Natural killer cell treated with Interleukin-12 subunit alpha and Interleukin-12 subunit beta and Interleukin-15 and Interleukin-18, amount 100 ng/mL, for 72 hours (primary cell): Measurements from ENCODE around the gene SMARCA2. TPM values are rescaled to one million over a fixed set of nuclear protein-coding genes. Genes with fewer than 3 reads are reported as not detected.
A peak's percentile ranks its signal among the peaks of the same experiment; 100 is the strongest.

Experiments used
- ATAC-seq, 2 donors: fragments of 150-1000 bp; cut with Tn5 transposase in 1 of 2; sonication (Bioruptor Pico), chemical (Tn5 transposase) in 1 of 2; 2 replicates each; pipeline ENCODE4 v1.10.0; 2021
- DNase-seq: peaks from one replicate; pipeline ENCODE4 v3.0.0; 2022; ENCODE audit warnings: low spot score
- H3K27ac Mint-ChIP-seq, 2 donors: 1 replicate in 1 of 2; 2 replicates in 1 of 2; pipeline ENCODE4 v1.8.0; 2022; ENCODE audit warnings: mixed read lengths in 2 of 2, mild to moderate bottlenecking in 1 of 2, moderate library complexity in 1 of 2
- H3K27me3 Mint-ChIP-seq, 2 donors: 1 replicate in 1 of 2; 2 replicates in 1 of 2; pipeline ENCODE4 v1.8.0; 2022; ENCODE audit warnings: mixed read lengths in 2 of 2
- H3K36me3 Mint-ChIP-seq: one replicate; pipeline ENCODE4 v1.8.0; 2022; ENCODE audit warnings: mixed read lengths
- H3K4me1 Mint-ChIP-seq, 2 donors: 1 replicate in 1 of 2; 2 replicates in 1 of 2; pipeline ENCODE4 v1.8.0; 2022; ENCODE audit warnings: low read depth in 2 of 2, mixed read lengths in 2 of 2, mild to moderate bottlenecking in 1 of 2
- H3K4me3 Mint-ChIP-seq: one replicate; pipeline ENCODE4 v1.8.0; 2022; ENCODE audit warnings: mixed read lengths
- H3K9me3 Mint-ChIP-seq: 2 replicates; pipeline ENCODE4 v1.8.0; 2022; ENCODE audit warnings: mixed read lengths
- total RNA-seq, 2 donors: library from RNA; stranded (reverse); gene quantifications; one replicate each; pipeline ENCODE4 v1.2.3, GENCODE V29; 2022

Gene SMARCA2
- total RNA-seq, 2 donors from 2014 or later: 124 to 174 TPM

DNA sequence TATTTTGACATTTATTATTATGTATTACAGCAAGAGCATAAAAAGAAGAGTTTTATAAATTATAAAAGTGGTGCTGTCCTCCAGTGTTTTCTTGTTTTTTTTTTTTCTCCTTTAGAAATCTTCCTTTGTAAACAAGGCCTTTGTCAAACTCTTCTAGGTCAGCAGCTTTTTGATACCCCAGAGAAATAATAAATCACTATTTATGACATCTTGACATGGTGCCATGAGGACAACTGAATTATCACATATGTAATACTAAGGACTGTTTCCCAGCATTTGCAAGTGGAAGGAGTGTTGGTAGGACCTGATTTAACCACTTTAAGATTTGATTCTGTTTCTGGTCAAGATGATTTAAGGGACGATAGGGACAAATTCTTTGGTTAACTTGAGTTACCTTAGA, 4.6 kb downstream of the SMARCA2 start:
- H3K36me3 Mint-ChIP-seq: no peaks in the 10 kb centered on the region
- no peaks in the 10 kb centered on the region for H3K27me3 Mint-ChIP-seq
- peak overlapping the region; percentile 96 to 97 for H3K27ac Mint-ChIP-seq
- no peaks in the 10 kb centered on the region for H3K9me3 Mint-ChIP-seq
- DNase-seq (no peak), ATAC-seq (no peak)
- H3K4me3 Mint-ChIP-seq: peak overlapping the region; percentile 99
- H3K4me1 Mint-ChIP-seq: peaks cover 57 to 61% of the 10 kb centered on the region in 2 donors

DNA sequence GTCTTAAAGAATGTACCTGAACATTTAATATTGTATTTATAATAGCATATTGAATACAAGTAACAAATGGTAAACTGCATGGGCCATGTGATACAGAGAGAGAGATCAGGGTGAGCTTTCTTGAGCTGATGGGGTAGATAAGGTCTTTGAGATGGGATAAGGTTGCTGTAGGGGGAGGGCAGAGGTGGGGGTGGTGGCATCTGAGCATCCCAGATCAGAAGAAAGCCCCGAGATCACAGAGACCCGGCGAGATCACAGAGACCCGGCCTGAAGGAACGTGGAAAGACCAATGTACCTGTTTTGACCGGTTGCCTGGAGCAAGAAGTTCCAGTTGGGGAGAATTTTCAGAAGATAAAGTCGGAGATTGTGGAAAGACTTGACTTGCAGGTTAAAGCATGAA, 6.6 kb downstream of the SMARCA2 start:
- Mint-ChIP-seq H3K27me3 (no peaks in the 10 kb centered on the region), H3K4me1 (peaks cover 72 to 79% of the 10 kb centered on the region in 2 donors), H3K36me3 (no peaks in the 10 kb centered on the region), H3K9me3 (no peaks in the 10 kb centered on the region), H3K4me3 (peak overlapping the region; percentile 71), H3K27ac (peak overlapping the region; percentile 79 to 82)
- ATAC-seq (no peak), DNase-seq (no peak)

DNA sequence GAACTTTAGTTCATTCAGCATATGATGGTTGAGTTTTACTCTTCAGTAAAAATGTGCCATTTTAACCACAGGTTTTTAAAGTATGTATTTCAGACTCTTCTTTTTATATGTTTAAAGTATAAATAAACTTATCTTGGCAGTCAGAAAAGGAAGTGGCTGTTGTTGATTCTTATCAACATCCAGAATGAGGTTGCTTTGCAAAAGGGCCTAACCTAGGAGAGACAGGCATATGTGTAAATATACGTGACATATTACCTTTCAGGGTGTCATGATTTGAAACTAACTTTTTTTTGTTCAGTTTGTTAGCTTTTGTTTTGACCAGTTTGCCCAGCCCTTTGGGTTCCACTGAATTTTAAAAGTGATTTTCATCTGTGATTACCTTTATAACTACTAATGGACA, 7.4 kb downstream of the SMARCA2 start:
- Mint-ChIP-seq H3K27ac (peak overlapping the region; percentile 79 to 82), H3K36me3 (no peaks in the 10 kb centered on the region), H3K4me3 (peak overlapping the region; percentile 71), H3K27me3 (no peaks in the 10 kb centered on the region), H3K4me1 (peaks cover 73 to 85% of the 10 kb centered on the region in 2 donors), H3K9me3 (no peaks in the 10 kb centered on the region)
- no peak for DNase-seq
- ATAC-seq: no peak

DNA sequence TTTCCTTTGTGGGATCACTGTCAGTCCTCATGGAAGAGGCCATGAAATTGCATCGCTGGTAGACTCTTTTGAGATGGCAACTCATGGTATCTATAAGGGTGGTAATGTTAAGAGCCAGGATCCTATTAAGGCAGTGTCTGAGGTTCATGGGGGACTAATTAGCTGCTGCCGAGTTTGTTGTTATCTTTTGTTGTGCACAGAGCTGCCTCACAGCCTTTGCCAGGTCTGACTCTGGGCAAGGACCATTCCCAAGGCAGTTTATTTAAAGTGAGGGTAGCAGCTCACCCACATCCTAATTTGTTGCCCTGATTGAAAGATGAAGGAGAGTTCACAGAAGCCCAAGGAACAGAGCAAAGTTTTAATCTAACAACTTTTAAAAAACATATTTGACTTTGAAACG, 7.9 kb downstream of the SMARCA2 start:
- H3K4me1 Mint-ChIP-seq: peaks cover 76 to 89% of the 10 kb centered on the region in 2 donors
- no peaks in the 10 kb centered on the region for H3K9me3 Mint-ChIP-seq
- H3K27me3 Mint-ChIP-seq: no peaks in the 10 kb centered on the region
- H3K27ac Mint-ChIP-seq: peak overlapping the region; percentile 79 to 82
- no peaks in the 10 kb centered on the region for H3K36me3 Mint-ChIP-seq
- ATAC-seq (no peak), DNase-seq (no peak)
- peak overlapping the region; percentile 71 for H3K4me3 Mint-ChIP-seq

DNA sequence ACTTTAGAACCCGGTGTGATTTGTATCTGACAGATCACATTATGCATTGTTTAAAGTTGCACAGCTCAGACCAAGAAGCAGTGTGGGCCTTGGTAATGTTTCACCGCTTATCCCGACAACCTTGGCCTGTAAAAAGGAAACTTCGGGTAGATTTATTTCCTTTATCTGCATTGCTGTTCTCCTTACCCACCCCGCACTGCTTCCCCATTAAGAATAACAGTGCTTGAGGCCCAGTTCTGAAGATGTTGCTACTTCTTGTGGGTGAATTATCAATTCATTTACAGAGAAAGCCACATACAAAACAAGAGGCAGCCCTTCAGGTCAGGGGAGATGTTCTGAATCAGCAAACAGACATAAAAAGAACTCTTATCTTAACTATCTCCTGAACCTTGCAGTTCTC, 8.4 kb downstream of the SMARCA2 start:
- ATAC-seq: peak; percentile 46 to 55
- DNase-seq: no peak
- Mint-ChIP-seq H3K27ac (peak overlapping the region; percentile 79 to 82), H3K4me1 (peaks cover 78 to 89% of the 10 kb centered on the region in 2 donors), H3K4me3 (peak overlapping the region; percentile 71), H3K9me3 (no peaks in the 10 kb centered on the region), H3K27me3 (no peaks in the 10 kb centered on the region), H3K36me3 (no peaks in the 10 kb centered on the region)

DNA sequence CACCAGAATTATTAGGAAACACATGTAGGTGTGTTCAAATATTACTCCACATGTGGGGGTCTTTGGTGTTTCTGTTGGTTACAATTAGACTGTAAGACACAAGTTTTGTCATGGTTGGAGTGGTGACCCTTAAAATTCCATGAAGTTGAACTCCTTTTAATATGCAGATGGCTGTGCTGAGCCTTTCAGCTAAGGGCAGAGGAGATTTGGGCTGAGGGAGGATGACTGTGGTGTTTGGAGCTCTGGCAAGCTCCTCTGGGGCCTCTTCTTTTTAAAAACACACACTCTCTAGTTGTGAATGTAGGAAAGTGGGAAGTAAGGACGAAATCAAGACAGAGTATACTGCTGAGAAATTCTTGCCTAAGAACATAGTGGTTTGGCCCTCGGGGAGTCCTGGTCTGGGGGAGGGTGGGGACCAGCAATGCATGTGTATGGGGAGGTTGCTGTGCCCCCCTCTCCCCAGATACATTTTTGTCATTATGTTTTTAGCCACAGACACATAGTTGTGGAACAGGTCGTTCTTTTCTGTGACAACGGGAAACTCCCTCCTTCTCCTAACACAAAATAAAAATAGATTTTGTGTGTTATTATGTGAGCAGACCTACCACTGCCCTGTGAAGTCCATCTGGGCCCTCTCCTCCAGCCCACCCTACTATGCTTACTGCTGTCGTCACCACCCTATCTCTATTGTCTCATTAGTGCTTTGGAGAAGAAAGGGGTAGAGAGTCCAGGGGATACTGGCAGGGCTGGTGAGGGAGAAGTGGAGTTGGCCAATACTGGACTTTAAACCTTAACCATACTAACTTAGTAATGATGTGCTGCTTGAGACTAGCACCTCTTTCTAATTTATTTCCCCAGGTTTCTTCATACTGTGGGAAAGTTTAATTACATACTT, 10.0 kb downstream of the SMARCA2 start:
- Mint-ChIP-seq H3K4me3 (peak overlapping the region; percentile 71), H3K9me3 (no peaks in the 10 kb centered on the region), H3K27me3 (no peaks in the 10 kb centered on the region), H3K27ac (peak overlapping the region; percentile 79 to 82), H3K4me1 (peaks cover 74 to 86% of the 10 kb centered on the region in 2 donors), H3K36me3 (peaks cover 2% of the 10 kb centered on the region)
- DNase-seq (no peak), ATAC-seq (peak; percentile 50 to 64)

DNA sequence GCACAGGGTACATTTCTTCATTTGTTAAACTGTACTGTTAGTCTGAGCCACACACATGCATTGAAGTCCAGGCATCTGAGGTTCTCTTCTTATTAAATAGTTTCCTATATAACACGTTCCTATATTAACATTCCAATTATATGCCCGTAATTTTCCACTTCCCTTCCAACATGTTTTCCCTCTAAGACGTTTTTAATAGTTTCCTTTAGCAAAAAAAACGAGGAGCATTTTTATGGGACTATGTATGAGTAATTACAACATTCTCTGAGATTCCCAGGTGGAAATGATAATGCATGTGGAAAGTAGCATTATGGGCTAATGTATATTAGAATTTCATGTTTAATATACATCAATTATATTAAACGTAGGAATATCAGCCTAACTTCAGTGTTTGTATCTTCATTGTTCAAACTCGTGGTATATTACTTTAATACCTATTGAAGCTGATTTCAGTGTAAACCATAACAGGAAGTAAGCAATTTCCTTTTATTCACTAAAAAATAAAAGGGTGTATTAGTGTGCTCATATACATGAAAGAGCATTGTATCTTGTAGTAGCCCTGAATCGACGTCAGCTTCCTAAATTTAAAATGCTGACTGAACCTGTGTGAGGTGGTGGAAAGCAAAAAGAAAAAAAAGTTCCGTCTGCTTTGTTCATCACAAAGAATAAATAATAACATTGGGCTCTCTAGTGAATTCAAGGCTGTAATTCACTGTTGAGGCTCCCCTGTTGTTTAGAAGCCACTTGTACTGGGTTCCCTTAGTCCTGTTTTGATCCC, 11.3 kb downstream of the SMARCA2 start:
- H3K27me3 Mint-ChIP-seq: no peaks in the 10 kb centered on the region
- peak overlapping the region; percentile 71 for H3K4me3 Mint-ChIP-seq
- no peak for DNase-seq
- peak overlapping the region; percentile 79 to 82 for H3K27ac Mint-ChIP-seq
- no peak for ATAC-seq
- no peaks in the 10 kb centered on the region for H3K9me3 Mint-ChIP-seq
- peaks cover 9% of the 10 kb centered on the region for H3K36me3 Mint-ChIP-seq
- H3K4me1 Mint-ChIP-seq: peaks cover 73 to 88% of the 10 kb centered on the region in 2 donors

DNA sequence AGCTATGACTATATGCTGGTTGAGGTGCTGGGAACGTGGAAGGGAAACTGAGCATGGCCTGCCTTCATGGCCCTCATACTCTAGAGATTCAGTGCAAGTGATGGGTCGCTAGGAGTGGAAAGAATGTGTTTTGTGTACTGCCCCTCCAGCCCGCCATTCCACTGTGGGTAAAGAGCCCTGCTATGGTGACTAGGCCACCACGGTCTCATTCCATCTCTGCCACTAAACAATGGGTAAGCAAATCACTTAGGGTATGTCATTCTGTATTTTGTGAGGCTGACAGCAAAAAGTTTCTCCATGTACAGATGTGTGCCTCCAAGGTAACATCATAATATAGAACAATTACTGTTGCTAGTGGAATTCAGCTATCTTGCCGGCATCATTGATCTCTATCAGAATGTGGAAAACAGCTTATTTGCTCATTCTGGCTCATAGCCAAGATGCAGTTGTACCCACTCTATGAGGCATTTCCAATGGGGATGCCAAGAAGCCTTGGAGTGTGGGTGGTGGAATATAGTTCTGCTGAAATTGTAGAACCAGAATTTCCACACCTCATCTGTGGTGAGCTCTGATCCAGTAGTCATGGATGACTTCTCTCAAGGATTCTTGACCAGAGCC, 12.5 kb downstream of the SMARCA2 start:
- Mint-ChIP-seq H3K36me3 (peaks cover 21% of the 10 kb centered on the region), H3K27me3 (no peaks in the 10 kb centered on the region), H3K27ac (peak overlapping the region; percentile 30 to 31), H3K4me1 (peaks cover 71 to 88% of the 10 kb centered on the region in 2 donors), H3K4me3 (peak overlapping the region; percentile 30), H3K9me3 (no peaks in the 10 kb centered on the region)
- ATAC-seq (no peak), DNase-seq (no peak)

DNA sequence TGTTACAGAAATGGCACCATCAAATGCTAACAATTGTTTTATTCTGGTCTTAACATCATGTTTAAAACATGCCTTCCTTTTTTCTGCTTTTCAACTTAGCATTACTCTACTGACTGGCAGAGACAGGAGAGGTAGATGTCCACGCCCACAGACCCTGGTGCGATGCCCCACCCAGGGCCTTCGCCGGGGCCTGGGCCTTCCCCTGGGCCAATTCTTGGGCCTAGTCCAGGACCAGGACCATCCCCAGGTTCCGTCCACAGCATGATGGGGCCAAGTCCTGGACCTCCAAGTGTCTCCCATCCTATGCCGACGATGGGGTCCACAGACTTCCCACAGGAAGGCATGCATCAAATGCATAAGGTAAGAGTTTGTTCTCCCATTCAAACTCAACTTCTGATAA, 13.7 kb downstream of the SMARCA2 start:
- ATAC-seq (no peak), DNase-seq (no peak)
- no peak overlapping the region for H3K4me3 Mint-ChIP-seq
- no peaks in the 10 kb centered on the region for H3K27me3 Mint-ChIP-seq
- H3K36me3 Mint-ChIP-seq: peaks cover 26% of the 10 kb centered on the region
- H3K4me1 Mint-ChIP-seq: peaks cover 59 to 75% of the 10 kb centered on the region in 2 donors
- peak overlapping the region; percentile 30 to 31 for H3K27ac Mint-ChIP-seq
- H3K9me3 Mint-ChIP-seq: no peaks in the 10 kb centered on the region

DNA sequence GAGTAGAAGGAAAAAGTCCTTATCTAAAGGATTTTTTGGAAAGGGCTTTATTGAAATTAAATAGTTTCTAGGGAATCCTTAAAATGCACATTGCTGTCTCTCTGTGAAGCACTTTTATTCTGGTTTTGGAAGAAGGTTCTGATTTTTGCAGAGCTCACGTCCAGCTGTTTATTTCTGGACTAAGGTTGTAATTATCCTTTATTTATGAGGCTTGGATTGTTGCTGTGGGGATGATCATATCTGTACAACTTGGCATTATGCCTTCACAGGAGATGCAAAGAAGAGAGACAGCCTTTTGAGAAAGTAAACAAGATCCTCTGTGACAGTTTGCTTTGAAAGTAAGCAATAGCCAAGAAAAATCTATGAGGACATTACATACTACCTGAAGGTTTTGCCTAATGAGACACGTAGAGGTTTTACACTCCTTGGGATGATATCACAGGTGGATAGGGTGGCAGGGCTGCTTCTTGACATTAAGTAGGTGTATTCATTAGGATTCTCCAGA, 14.6 kb downstream of the SMARCA2 start:
- ATAC-seq: no peak
- no peak overlapping the region for H3K4me3 Mint-ChIP-seq
- H3K4me1 Mint-ChIP-seq: peaks cover 50 to 67% of the 10 kb centered on the region in 2 donors
- H3K27me3 Mint-ChIP-seq: no peaks in the 10 kb centered on the region
- DNase-seq: no peak
- no peaks in the 10 kb centered on the region for H3K9me3 Mint-ChIP-seq
- peaks cover 26% of the 10 kb centered on the region for H3K36me3 Mint-ChIP-seq
- H3K27ac Mint-ChIP-seq: no peak overlapping the region

DNA sequence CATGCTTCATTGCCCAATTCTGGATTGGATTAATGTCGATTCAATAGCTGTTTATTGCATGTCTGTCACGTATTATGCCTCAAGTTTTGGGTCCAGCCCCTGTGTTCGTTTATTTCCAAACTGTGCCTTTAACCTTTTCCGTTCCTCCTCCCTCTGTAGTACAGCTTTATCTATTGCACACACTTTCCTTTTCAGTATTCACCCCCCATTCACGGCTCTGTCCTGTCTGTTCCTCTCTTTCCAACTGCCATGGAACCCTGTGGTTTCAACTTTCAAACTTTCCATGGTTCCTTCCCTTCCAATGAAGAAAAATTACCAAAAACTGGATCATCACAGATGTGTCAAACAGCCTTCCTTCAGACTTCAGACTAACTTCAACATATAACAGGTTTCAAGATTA, 17.1 kb downstream of the SMARCA2 start:
- peaks cover 40 to 56% of the 10 kb centered on the region in 2 donors for H3K4me1 Mint-ChIP-seq
- H3K4me3 Mint-ChIP-seq: no peak overlapping the region
- no peaks in the 10 kb centered on the region for H3K9me3 Mint-ChIP-seq
- peaks cover 32% of the 10 kb centered on the region for H3K36me3 Mint-ChIP-seq
- H3K27ac Mint-ChIP-seq: peak overlapping the region; percentile 4 to 32
- DNase-seq (no peak), ATAC-seq (no peak)
- H3K27me3 Mint-ChIP-seq: no peaks in the 10 kb centered on the region

DNA sequence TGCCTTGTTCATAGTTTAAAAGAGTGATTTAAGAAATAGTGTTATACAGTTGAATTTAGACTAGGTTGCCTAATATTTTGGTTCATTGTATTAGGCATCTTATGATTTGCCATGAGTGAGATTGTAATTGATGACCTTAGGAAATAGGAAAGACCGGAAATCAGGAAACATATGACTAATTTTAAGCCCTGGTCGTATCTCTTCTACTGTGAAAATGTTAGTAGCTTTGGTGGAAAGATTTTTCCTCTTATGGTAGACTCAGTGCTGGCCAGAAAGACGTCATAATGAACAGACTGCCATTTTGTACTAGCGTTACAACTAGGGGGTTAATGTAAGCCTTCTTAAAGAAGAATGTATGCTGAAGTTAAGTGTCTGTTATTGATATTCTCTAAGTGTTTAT, 21.7 kb downstream of the SMARCA2 start:
- ATAC-seq (no peak), DNase-seq (no peak)
- Mint-ChIP-seq H3K4me1 (peaks cover 19 to 28% of the 10 kb centered on the region in 2 donors), H3K9me3 (no peaks in the 10 kb centered on the region), H3K27ac (peak overlapping the region in 1 of 2 donors; percentile 1), H3K4me3 (no peak overlapping the region), H3K36me3 (peaks cover 38% of the 10 kb centered on the region), H3K27me3 (no peaks in the 10 kb centered on the region)

DNA sequence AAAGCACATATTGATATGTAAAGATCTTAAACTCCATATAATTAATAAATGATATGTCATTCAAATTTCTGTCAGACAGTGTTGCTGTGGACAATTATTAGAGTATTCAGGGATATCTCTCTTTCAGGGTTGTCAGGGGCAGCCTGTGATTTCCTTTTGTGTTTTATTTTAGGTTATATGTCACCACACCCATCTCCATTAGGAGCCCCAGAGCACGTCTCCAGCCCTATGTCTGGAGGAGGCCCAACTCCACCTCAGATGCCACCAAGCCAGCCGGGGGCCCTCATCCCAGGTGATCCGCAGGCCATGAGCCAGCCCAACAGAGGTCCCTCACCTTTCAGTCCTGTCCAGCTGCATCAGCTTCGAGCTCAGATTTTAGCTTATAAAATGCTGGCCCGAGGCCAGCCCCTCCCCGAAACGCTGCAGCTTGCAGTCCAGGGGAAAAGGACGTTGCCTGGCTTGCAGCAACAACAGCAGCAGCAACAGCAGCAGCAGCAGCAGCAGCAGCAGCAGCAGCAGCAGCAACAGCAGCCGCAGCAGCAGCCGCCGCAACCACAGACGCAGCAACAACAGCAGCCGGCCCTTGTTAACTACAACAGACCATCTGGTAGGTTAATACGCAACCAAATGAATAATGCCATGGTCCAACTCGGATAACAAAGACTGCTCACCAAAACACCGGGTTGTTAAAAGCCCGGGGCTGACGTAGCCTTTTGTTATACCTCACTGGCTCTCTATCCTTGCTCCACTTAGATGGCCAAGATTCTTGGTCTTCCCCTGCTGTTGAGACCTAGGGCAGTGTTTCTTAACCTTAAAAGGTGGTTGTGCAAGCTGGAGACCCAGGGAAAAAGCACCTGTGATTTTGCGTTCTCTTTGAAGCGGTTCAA, 24.4 kb downstream of the SMARCA2 start:
- Mint-ChIP-seq H3K36me3 (peaks cover 24% of the 10 kb centered on the region), H3K9me3 (no peaks in the 10 kb centered on the region), H3K4me3 (no peak overlapping the region), H3K27ac (no peak overlapping the region), H3K27me3 (no peaks in the 10 kb centered on the region), H3K4me1 (peaks cover 17 to 32% of the 10 kb centered on the region in 2 donors)
- DNase-seq (no peak), ATAC-seq (no peak)
